GM18873 (cell line): ENCODE data around the gene SYT7.

Experiments used
- ATAC-seq: cut with Tn5 transposase; IDR thresholded peaks from one replicate; pipeline ENCODE4 v1.9.1; 2021; ENCODE audit warnings: mild to moderate bottlenecking, moderate library complexity, moderate number of reproducible peaks; ENCODE audit not compliant: unreplicated experiment, low FRiP score

The SYT7 gene

GRCh38 chr11:61609000-61609979 lies 28.4 kb upstream of the SYT7 start:
- no peak for ATAC-seq

GRCh38 chr11:61607920-61608599 lies 27.2 kb upstream of the SYT7 start:
- ATAC-seq = no peak

- ATAC-seq = no peak
These were observed 26.6 kb upstream of the SYT7 start for GRCh38 chr11:61607426-61607825.

- ATAC-seq = no peak
These were observed 22.8 kb upstream of the SYT7 start for GRCh38 chr11:61603667-61604066.

- no peak for ATAC-seq
These were observed 22.1 kb upstream of the SYT7 start for GRCh38 chr11:61602775-61603569.

GRCh38 chr11:61601512-61601911 lies 20.6 kb upstream of the SYT7 start:
- no peak for ATAC-seq

- ATAC-seq = no peak
These were observed 19.3 kb upstream of the SYT7 start for GRCh38 chr11:61599968-61600710.

GRCh38 chr11:61598886-61599868 lies 18.3 kb upstream of the SYT7 start:
- no peak for ATAC-seq

GRCh38 chr11:61598374-61598773 lies 17.5 kb upstream of the SYT7 start:
- ATAC-seq = no peak

GRCh38 chr11:61596990-61597389 lies 16.1 kb upstream of the SYT7 start:
- no peak for ATAC-seq

- ATAC-seq = no peak
These were observed 15.7 kb upstream of the SYT7 start for GRCh38 chr11:61596542-61596941.

GRCh38 chr11:61594907-61595257 lies 14.0 kb upstream of the SYT7 start:
- no peak for ATAC-seq

- ATAC-seq = no peak
These were observed 12.3 kb upstream of the SYT7 start for GRCh38 chr11:61593151-61593550.

- ATAC-seq = no peak
These were observed 11.3 kb upstream of the SYT7 start for GRCh38 chr11:61592176-61592575.

GRCh38 chr11:61589961-61590360 lies 9.1 kb upstream of the SYT7 start:
- ATAC-seq = no peak

GRCh38 chr11:61588728-61589191 lies 7.9 kb upstream of the SYT7 start:
- no peak for ATAC-seq

GRCh38 chr11:61587951-61588727 lies 7.3 kb upstream of the SYT7 start:
- ATAC-seq = no peak

GRCh38 chr11:61587541-61587941 lies 6.7 kb upstream of the SYT7 start:
- ATAC-seq = no peak
